ENCODE measurements around the gene ABCB4.

Gene ABCB4

DNA sequence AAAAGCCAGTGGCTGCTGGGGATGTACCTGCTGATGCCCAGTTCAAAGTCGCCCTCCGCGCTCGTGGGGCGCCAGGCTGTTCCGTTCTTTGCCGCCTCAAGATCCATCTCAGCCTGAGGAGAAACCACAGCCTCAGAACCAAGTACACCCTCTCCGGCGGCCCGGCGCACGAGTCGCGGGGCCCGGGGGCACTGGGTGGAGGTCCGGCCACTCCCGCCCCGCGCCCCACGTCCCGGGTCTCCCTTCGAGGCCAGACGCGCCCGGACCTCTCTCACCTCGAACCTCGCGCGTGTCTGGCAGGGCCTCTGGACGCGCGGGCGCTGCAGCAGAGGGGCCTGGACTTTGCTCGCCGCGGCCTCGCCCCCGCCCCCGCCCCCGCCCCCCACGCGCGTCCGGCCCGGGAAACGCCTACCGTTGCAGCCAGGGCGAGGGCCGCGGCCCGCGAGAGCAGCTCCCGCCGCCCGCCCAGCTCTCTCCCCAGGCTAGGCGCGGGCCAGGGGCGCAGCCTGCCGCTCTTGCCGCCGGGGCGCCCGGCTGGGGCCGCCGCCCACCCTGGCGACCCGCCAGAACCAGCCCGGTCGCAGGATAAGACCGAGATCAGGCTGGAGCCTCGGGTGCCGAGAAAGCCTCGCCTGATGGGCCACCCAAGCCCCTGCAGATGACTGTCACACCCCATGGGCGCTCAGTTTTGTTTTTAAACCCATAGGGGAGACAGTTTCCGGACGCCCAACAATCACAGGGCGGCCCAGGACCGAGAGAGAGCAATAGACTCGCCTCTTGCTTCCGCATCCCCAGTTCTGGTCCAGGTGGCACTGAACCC lies at the start of gene ABCB4:
Gene ABCB4, minus strand, starts transcription at position 322 of the 820 bp plus-strand sequence. Its CDS starts 215 bp downstream, at position 107.
- Mint-ChIP-seq H3K27ac (peak within 1 kb of the TSS; percentile 69), H3K9me3 (no peaks in the 10 kb centered on the region), H3K4me1 (ENCODE audit: low read depth) (peaks cover 25% of the 10 kb centered on the region), H3K36me3 (ENCODE audit: low read depth) (no peaks in the 10 kb centered on the region), H3K27me3 (peaks cover 13% of the 10 kb centered on the region), H3K4me3 (peak within 1 kb of the TSS; percentile 66)
- intact Hi-C loops (cut with micrococcal nuclease) = loop anchor here (5.0 to 10.0 kb wide), 2 partner anchors 48 to 131 kb away; partner anchors contain the start of gene CROT

DNA sequence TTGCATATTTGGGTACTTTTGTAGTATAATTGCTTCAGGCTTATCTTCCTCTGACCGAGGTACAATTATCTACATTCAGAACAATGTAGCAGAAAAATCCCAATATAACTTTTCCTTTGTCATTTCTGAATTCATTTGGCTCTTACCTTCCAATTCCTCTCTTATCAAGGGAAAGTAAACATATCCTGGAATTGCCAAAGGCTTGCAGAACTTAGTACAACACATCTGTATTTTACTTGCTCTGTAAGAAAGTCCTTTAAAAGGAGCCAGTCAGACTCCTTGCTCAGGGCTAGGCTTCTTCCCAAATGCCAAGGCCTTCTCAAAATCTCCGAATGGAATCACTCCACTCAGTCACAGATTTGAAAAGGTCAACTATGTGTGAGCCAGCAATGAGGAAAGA lies 43.3 kb upstream of the ABCB4 start:
- Mint-ChIP-seq H3K27ac (no peak overlapping the region), H3K9me3 (no peaks in the 10 kb centered on the region), H3K27me3 (no peaks in the 10 kb centered on the region), H3K36me3 (ENCODE audit: low read depth) (no peaks in the 10 kb centered on the region), H3K4me1 (ENCODE audit: low read depth) (peaks cover 6% of the 10 kb centered on the region), H3K4me3 (no peak overlapping the region)
- intact Hi-C loops (cut with micrococcal nuclease) = no loop called here

- Mint-ChIP-seq H3K4me3 (no peak overlapping the region), H3K27me3 (no peaks in the 10 kb centered on the region), H3K27ac (no peak overlapping the region), H3K9me3 (no peaks in the 10 kb centered on the region), H3K4me1 (ENCODE audit: low read depth) (peaks cover 6% of the 10 kb centered on the region), H3K36me3 (ENCODE audit: low read depth) (no peaks in the 10 kb centered on the region)
- intact Hi-C loops (cut with micrococcal nuclease) = no loop called here
These were observed 42.4 kb upstream of the ABCB4 start for GRCh38 chr7:87517891-87518290.

DNA sequence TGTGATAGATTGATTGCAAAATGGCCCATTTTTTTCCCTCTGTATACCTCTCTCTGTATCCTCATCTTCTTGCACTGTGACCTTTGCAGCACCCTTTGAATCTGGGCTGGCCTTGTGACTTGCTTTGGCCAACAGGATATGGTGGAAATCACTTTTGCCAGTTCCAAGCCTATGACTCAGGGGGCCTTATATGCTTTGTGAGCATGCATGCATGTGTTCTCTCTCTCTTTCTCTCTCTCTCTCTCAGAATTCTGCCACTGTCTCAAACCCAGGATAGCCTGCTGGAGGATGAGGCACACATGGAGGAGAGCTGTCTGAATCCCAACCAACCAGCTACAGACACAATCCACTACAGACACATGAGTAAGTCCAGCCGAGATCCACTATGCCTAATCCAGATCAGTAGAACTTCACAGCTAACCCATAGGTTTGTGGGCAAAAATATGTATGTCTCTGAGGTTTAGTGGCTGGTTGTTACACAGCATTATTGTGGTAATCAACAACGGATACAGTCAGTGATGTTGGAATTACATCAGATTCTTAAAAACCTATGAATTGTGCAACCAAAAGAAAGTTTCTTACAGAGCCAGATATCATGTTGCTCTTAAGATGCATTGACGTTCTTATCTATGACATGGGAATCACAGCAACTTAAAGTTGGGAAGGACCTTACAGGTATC lies 41.8 kb upstream of the ABCB4 start:
- intact Hi-C loops (cut with micrococcal nuclease) = no loop called here
- Mint-ChIP-seq H3K27ac (no peak overlapping the region), H3K4me1 (ENCODE audit: low read depth) (peaks cover 6% of the 10 kb centered on the region), H3K27me3 (no peaks in the 10 kb centered on the region), H3K36me3 (ENCODE audit: low read depth) (no peaks in the 10 kb centered on the region), H3K4me3 (no peak overlapping the region), H3K9me3 (no peaks in the 10 kb centered on the region)

- H3K9me3 Mint-ChIP-seq = no peaks in the 10 kb centered on the region
These were observed 38.4 kb upstream of the ABCB4 start for GRCh38 chr7:87513735-87514335.

DNA sequence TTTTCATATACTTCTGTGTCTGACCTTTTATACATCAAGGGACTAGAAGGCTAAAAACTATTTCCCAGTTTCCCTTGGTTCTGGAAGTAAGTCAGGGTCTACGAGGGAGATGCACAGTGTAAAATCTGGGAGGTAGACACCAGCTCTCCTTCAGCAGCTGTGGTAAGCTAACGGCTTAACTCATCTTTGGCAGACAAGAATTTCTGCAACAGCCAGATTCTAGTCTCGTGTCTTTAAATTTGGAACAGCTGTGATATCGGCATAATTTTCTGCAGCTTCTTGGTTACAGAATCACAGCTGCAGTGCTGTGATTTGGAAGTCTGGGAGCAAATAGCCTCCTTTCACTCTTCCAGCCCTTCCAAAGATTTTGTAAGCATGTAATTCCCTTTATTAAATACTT lies 37.4 kb upstream of the ABCB4 start:
- H3K4me1 Mint-ChIP-seq (ENCODE audit: low read depth) = peaks cover 11% of the 10 kb centered on the region
- intact Hi-C loops (cut with micrococcal nuclease) = no loop called here
- no peaks in the 10 kb centered on the region for H3K9me3 Mint-ChIP-seq
- no peak overlapping the region for H3K4me3 Mint-ChIP-seq
- H3K27ac Mint-ChIP-seq = no peak overlapping the region
- H3K27me3 Mint-ChIP-seq = no peaks in the 10 kb centered on the region
- H3K36me3 Mint-ChIP-seq (ENCODE audit: low read depth) = no peaks in the 10 kb centered on the region

More at GRCh38 chr7:87513735-87514335, 38.4 kb upstream of the ABCB4 start:
- Mint-ChIP-seq H3K4me1 (ENCODE audit: low read depth) (peaks cover 6% of the 10 kb centered on the region), H3K27me3 (no peaks in the 10 kb centered on the region), H3K27ac (no peak overlapping the region), H3K36me3 (ENCODE audit: low read depth) (no peaks in the 10 kb centered on the region), H3K4me3 (no peak overlapping the region)
- intact Hi-C loops (cut with micrococcal nuclease) = no loop called here

DNA sequence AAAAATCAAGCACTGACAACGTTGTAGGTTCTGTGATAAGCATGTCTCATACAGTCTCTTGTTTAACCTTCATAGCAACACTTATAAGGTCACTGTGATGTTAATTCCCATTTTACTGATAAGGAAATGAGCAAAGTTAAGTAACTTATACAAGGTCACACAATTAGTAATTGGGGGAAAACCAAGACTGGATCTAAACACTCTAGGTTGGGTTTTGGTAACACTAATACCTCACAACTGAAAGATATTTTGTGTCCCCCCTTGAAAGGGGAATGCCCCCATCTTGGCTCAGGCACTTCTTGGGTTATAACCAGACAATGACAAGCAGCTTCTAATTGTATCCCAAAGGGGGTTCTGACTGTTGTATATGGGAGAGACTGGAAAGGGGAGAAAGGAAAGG lies 36.0 kb upstream of the ABCB4 start:
- H3K9me3 Mint-ChIP-seq = no peaks in the 10 kb centered on the region
- H3K36me3 Mint-ChIP-seq (ENCODE audit: low read depth) = no peaks in the 10 kb centered on the region
- no peak overlapping the region for H3K27ac Mint-ChIP-seq
- H3K27me3 Mint-ChIP-seq = no peaks in the 10 kb centered on the region
- H3K4me3 Mint-ChIP-seq = no peak overlapping the region
- peaks cover 5% of the 10 kb centered on the region for H3K4me1 Mint-ChIP-seq (ENCODE audit: low read depth)
- intact Hi-C loops (cut with micrococcal nuclease) = no loop called here

GRCh38 chr7:87510411-87510875 lies 35.0 kb upstream of the ABCB4 start:
- H3K27me3 Mint-ChIP-seq = no peaks in the 10 kb centered on the region
- no peaks in the 10 kb centered on the region for H3K36me3 Mint-ChIP-seq (ENCODE audit: low read depth)
- intact Hi-C loops (cut with micrococcal nuclease) = no loop called here
- peaks cover 5% of the 10 kb centered on the region for H3K4me1 Mint-ChIP-seq (ENCODE audit: low read depth)
- H3K9me3 Mint-ChIP-seq = no peaks in the 10 kb centered on the region
- H3K27ac Mint-ChIP-seq = no peak overlapping the region
- H3K4me3 Mint-ChIP-seq = no peak overlapping the region

DNA sequence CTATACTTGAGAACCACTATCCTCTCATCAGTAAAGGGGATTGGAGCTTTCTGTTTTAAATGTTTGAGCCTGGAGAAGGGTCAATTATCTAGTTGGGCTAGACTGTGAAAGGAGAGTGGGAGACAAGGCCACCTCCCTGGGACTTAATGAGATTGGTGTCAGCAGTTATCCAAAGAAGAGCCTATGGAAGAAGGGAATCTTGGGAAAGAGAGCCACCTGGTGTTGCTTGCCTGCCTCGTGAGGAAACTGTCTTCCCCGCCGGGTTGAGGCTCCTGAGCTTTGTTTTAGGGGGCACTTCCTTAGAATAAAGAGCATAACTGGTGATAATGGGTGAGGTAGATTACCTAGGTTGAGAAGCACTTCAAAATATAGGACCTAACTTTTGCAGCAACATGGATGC lies 32.0 kb upstream of the ABCB4 start:
- Mint-ChIP-seq H3K4me1 (ENCODE audit: low read depth) (peaks cover 5% of the 10 kb centered on the region), H3K27me3 (no peaks in the 10 kb centered on the region), H3K9me3 (no peaks in the 10 kb centered on the region), H3K4me3 (no peak overlapping the region), H3K27ac (no peak overlapping the region), H3K36me3 (ENCODE audit: low read depth) (no peaks in the 10 kb centered on the region)
- intact Hi-C loops (cut with micrococcal nuclease) = loop anchor here (2.0 to 5.0 kb wide), 3 partner anchors 195 to 661 kb away; no protein-coding TSS in a partner anchor

DNA sequence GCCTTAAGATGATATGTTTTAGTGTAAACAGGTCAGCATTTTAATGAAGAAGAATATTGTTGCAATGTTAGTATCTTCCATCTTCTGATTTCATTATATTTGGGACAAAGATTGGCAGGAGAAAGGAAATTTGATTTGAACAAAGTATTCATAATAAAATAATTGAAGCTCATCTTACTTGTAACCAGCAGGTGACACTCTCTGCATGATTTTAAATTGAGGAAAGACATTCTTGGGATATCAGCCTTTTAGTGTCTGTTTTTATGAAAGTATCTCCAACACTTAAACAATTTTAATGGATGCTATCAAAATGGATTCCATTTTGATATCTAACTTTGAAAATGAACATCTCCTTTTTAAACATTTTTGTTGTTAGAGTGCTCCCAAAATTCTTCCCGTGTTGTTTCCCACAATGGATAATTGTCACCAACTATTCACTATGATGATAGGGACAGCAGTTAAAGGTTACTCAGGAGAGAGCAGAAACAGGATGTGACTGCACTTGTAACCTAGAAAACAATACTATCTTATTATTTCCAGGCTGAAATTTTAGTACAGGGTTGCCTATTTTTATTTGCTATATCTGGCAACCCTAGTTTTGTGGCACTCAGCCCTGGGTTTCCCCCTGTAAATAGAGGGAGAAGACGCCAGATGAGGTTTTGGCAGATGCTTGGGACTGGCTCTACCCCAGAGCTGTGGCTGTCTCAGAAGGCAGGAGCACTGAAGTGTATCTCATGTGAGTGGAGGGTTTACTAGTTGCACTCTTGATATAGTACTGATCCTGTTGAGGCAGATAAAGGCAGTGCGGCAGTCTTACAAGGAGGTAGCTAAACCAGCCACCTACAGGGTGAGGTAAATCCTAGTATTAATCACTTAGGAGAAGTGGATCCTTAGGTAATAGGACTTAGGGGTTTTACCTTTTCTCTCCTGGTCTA lies 31.0 kb upstream of the ABCB4 start:
- Mint-ChIP-seq H3K36me3 (ENCODE audit: low read depth) (no peaks in the 10 kb centered on the region), H3K27ac (no peak overlapping the region), H3K4me3 (no peak overlapping the region), H3K27me3 (no peaks in the 10 kb centered on the region), H3K9me3 (no peaks in the 10 kb centered on the region), H3K4me1 (ENCODE audit: low read depth) (peaks cover 5% of the 10 kb centered on the region)
- intact Hi-C loops (cut with micrococcal nuclease) = loop anchor here (2.0 to 5.0 kb wide), 3 partner anchors 194 to 662 kb away; no protein-coding TSS in a partner anchor

- Mint-ChIP-seq H3K27me3 (no peaks in the 10 kb centered on the region), H3K4me3 (no peak overlapping the region), H3K27ac (no peak overlapping the region), H3K9me3 (no peaks in the 10 kb centered on the region), H3K36me3 (ENCODE audit: low read depth) (no peaks in the 10 kb centered on the region), H3K4me1 (ENCODE audit: low read depth) (peaks cover 5% of the 10 kb centered on the region)
- intact Hi-C loops (cut with micrococcal nuclease) = loop anchor here (2.0 to 5.0 kb wide), 3 partner anchors 193 to 663 kb away; no protein-coding TSS in a partner anchor
These were observed 30.2 kb upstream of the ABCB4 start for GRCh38 chr7:87505557-87506245.

DNA sequence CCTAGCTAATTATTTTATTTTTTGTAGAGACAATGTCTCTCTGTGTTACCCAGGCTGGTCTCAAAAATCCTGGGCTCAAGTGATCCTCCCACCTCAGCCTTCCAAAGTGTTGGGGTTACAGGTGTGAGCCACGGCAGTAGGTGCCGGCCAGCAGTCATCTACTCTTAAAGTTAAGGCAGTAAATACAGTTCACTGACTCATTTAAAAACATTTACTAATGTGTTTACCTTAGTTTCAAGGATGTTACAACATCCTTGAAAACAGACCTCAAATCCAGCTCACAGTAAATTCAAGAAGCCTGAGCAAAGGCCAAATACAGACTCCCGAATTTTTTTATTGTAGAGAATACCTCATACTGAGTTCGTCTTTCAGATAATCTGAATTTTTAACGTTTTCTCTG lies 29.6 kb upstream of the ABCB4 start:
- no peaks in the 10 kb centered on the region for H3K36me3 Mint-ChIP-seq (ENCODE audit: low read depth)
- H3K27ac Mint-ChIP-seq = no peak overlapping the region
- intact Hi-C loops (cut with micrococcal nuclease) = loop anchor here (5.0 kb wide), 2 partner anchors 193 to 382 kb away; no protein-coding TSS in a partner anchor
- peaks cover 5% of the 10 kb centered on the region for H3K4me1 Mint-ChIP-seq (ENCODE audit: low read depth)
- no peak overlapping the region for H3K4me3 Mint-ChIP-seq
- H3K9me3 Mint-ChIP-seq = no peaks in the 10 kb centered on the region
- no peaks in the 10 kb centered on the region for H3K27me3 Mint-ChIP-seq

- intact Hi-C loops (cut with micrococcal nuclease) = no loop called here
- H3K4me3 Mint-ChIP-seq = no peak overlapping the region
These were observed 24.0 kb upstream of the ABCB4 start for GRCh38 chr7:87499494-87499893.

More at GRCh38 chr7:87499494-87499893, 24.0 kb upstream of the ABCB4 start:
- Mint-ChIP-seq H3K36me3 (ENCODE audit: low read depth) (no peaks in the 10 kb centered on the region), H3K9me3 (no peaks in the 10 kb centered on the region), H3K4me1 (ENCODE audit: low read depth) (no peaks in the 10 kb centered on the region), H3K27ac (no peak overlapping the region), H3K27me3 (peaks cover 3% of the 10 kb centered on the region)

Measured in dendritic cell treated with granulocyte-macrophage colony-stimulating factor and Interleukin-4, amounts not matched to agents 40 ng/mL and 50 ng/mL, for 4 days (primary cell).